Endothelial cell of umbilical vein (primary cell): Measurements from ENCODE around the gene MUC4. TPM values are rescaled to one million over a fixed set of nuclear protein-coding genes. Genes with fewer than 3 reads are reported as not detected.

Source experiments
- BruUV-seq: library from RNA; stranded (reverse); fragments of 400-500 nt; replicated peaks from 2 replicates; lab custom pipeline; 2021; lab: Mats Ljungman, UMichigan
- CTCF ChIA-PET: fragments of 300-600, 350-600 bp; sonication (Branson Sonifier 250); formaldehyde crosslinking; loops from one replicate; lab custom pipeline; 2021; ENCODE audit warnings: antibody characterized with exemption, inconsistent platforms; lab: Charles Lee
- POLR2A ChIA-PET: fragments of 300-600, 350-600 bp; sonication (Branson Sonifier 250); formaldehyde crosslinking; loops from one replicate; lab custom pipeline; 2021; ENCODE audit warnings: antibody characterized with exemption, inconsistent platforms; lab: Charles Lee
- DNase-seq: peaks from one replicate; pipeline ENCODE4 v3.0.0-alpha.2; 2011; ENCODE audit warnings: low read depth, low spot score
- FAIRE-seq: peaks from 2 replicates; lab custom pipeline; 2011; peaks lifted over from hg19 to GRCh38; lab: Jason Lieb, UNC
- H2AFZ ChIP-seq: 2 replicates; pipeline ENCODE4 v1.6.0; 2012; ENCODE audit warnings: low read depth, low read length, control low read depth, inconsistent platforms
- H3K27ac ChIP-seq: 2 replicates; pipeline ENCODE4 v1.5.1; 2011; ENCODE audit warnings: low read depth, mild to moderate bottlenecking, control low read depth, low read length, moderate library complexity; ENCODE audit not compliant: insufficient read depth
- H3K27me3 ChIP-seq, 2 experiments: 2 replicates each; pipeline versions ENCODE4 v1.6.0 to v1.6.1; 2011; ENCODE audit warnings: low read length in 2 of 2, mixed read lengths in 1 of 2; ENCODE audit not compliant: control insufficient read depth in 2 of 2, insufficient read depth in 2 of 2
- H3K36me3 ChIP-seq, 2 experiments: 2 replicates in 1 of 2; 3 replicates in 1 of 2; pipeline ENCODE4 v1.5.1; 2011; ENCODE audit warnings: low read length in 2 of 2, mild to moderate bottlenecking in 1 of 2, moderate library complexity in 1 of 2; ENCODE audit not compliant: control insufficient read depth in 2 of 2, insufficient read depth in 2 of 2; ENCODE audit errors: extremely low read depth in 1 of 2
- H3K4me1 ChIP-seq: 3 replicates; pipeline ENCODE4 v1.5.1; 2011; ENCODE audit warnings: mild to moderate bottlenecking, low read length; ENCODE audit not compliant: control insufficient read depth, insufficient read depth; ENCODE audit errors: extremely low read depth
- H3K4me2 ChIP-seq: 2 replicates; pipeline ENCODE4 v1.6.1; 2011; ENCODE audit warnings: low read length, control low read depth, mixed read lengths; ENCODE audit not compliant: insufficient read depth
- H3K4me3 ChIP-seq, 3 experiments: fragments of 200-600 bp in 1 of 3; sonication (generic), shearing (Covaris generic) in 1 of 3; replicated peaks in 1 of 3; 2 replicates each; pipeline ENCODE4 v1.5.1; 2011 to 2016; ENCODE audit warnings: control low read depth in 3 of 3, low read length in 3 of 3, mild to moderate bottlenecking in 2 of 3, inconsistent platforms in 1 of 3, low read depth in 1 of 3, moderate library complexity in 1 of 3; ENCODE audit not compliant: insufficient read depth in 1 of 3
- H3K79me2 ChIP-seq: 2 replicates; pipeline ENCODE4 v1.6.0; 2012; ENCODE audit warnings: low read length, inconsistent platforms; ENCODE audit not compliant: control insufficient read depth, insufficient read depth
- H3K9ac ChIP-seq: replicated peaks from 2 replicates; pipeline ENCODE3; 2011; ENCODE audit warnings: low read length, control low read depth; ENCODE audit not compliant: insufficient read depth; ENCODE audit errors: extremely low read depth
- H3K9me1 ChIP-seq: replicated peaks from 3 replicates; pipeline ENCODE4 v1.6.0; 2011; ENCODE audit warnings: mild to moderate bottlenecking, low read length; ENCODE audit not compliant: control insufficient read depth, insufficient read depth; ENCODE audit errors: extremely low read depth
- H3K9me3 ChIP-seq: replicated peaks from 2 replicates; pipeline ENCODE4 v1.5.1; 2012; ENCODE audit warnings: low read length, inconsistent platforms; ENCODE audit not compliant: control insufficient read depth, insufficient read depth
- H4K20me1 ChIP-seq: replicated peaks from 2 replicates; pipeline ENCODE3; 2011; ENCODE audit warnings: mild to moderate bottlenecking, low read length; ENCODE audit not compliant: control insufficient read depth, insufficient read depth; ENCODE audit errors: extremely low read depth
- CTCF ChIP-seq, 2 donors: IDR thresholded peaks; 1 replicate in 1 of 2; 2 replicates in 1 of 2; pipeline ENCODE4 v1.5.1; 2011; ENCODE audit warnings: low read length in 2 of 2, mild to moderate bottlenecking in 2 of 2, moderate library complexity in 2 of 2, control low read depth in 1 of 2, inconsistent platforms in 1 of 2, low read depth in 1 of 2; ENCODE audit not compliant: insufficient read depth in 1 of 2; ENCODE audit errors: extremely low read depth in 1 of 2
- EZH2 ChIP-seq: IDR thresholded peaks from 2 replicates; pipeline ENCODE4 v1.6.1; 2012; ENCODE audit warnings: borderline replicate concordance, low read depth, mild to moderate bottlenecking, moderate library complexity, low read length, inconsistent platforms; ENCODE audit not compliant: severe bottlenecking
- FOS ChIP-seq: IDR thresholded peaks from 2 replicates; pipeline ENCODE4 v1.6.1; 2011; ENCODE audit warnings: mild to moderate bottlenecking, low read length, moderate library complexity, borderline replicate concordance; ENCODE audit not compliant: insufficient read depth
- GATA2 ChIP-seq: IDR thresholded peaks from 2 replicates; pipeline ENCODE4 v1.7.0; 2011; ENCODE audit warnings: low read depth, mild to moderate bottlenecking, moderate library complexity, mixed read lengths, low read length; ENCODE audit not compliant: insufficient read length, insufficient read depth
- JUN ChIP-seq: IDR thresholded peaks from 2 replicates; pipeline ENCODE4 v1.6.1; 2011; ENCODE audit warnings: borderline replicate concordance, low read depth; ENCODE audit not compliant: insufficient read length, insufficient read depth
- MAX ChIP-seq: IDR thresholded peaks from 2 replicates; pipeline ENCODE4 v1.6.1; 2011; ENCODE audit not compliant: insufficient read depth, insufficient read length
- MYC ChIP-seq: IDR thresholded peaks from one replicate; pipeline ENCODE4 v1.6.1; 2011; ENCODE audit warnings: mild to moderate bottlenecking, low read depth, low read length
- POLR2A ChIP-seq: IDR thresholded peaks from 2 replicates; pipeline ENCODE4 v1.6.1; 2012; ENCODE audit warnings: low read depth, mild to moderate bottlenecking, control low read depth, low read length
- POLR2AphosphoS5 ChIP-seq: IDR thresholded peaks from 2 replicates; pipeline ENCODE4 v1.6.1; 2012; ENCODE audit warnings: low read depth, mild to moderate bottlenecking, control low read depth, low read length, moderate library complexity; ENCODE audit not compliant: insufficient read depth
- dilution Hi-C: fragments of 300-500 bp; cut with MboI; formaldehyde crosslinking; loops from one replicate; pipeline ENCODE4 v1.15.0; 2019; ENCODE audit warnings: low sequenced_read_pairs; ENCODE audit not compliant: extremely low pct_ligation_motif_present
- intact Hi-C: fragments of 100-400 bp; cut with micrococcal nuclease; formaldehyde crosslinking; loops from one replicate; pipeline ENCODE4 v1.10.0; 2022
- polyA plus RNA-seq, 4 experiments: library from polyadenylated mRNA; depleted of rRNA in 3 of 4; stranded (reverse) in 3 of 4; unstranded in 1 of 4; fragments of >200 nt; gene quantifications; 2 replicates each; pipeline versions ENCODE4 v1.2.1 to v1.2.3, GENCODE V29; 2011 to 2012; ENCODE audit warnings: missing spikeins in 1 of 4
- total RNA-seq: library from RNA; stranded (reverse); gene quantifications from 2 replicates; pipeline ENCODE4 v1.2.3, GENCODE V29; 2021

MUC4 gene
- total and polyA plus RNA-seq, 2 donors (not counting 3 experiments of a cell fraction or from before 2014, with no cell fraction given), result 0.04 TPM; not detected in 1

GRCh38 chr3:195768414-195768813 lies 43.3 kb downstream of the MUC4 start:
- ChIA-PET POLR2A (no interaction called here), CTCF (no interaction called here)
- no peak for TF ChIP-seq MYC
- no peak for TF ChIP-seq JUN
- no peak for TF ChIP-seq GATA2
- no peak for TF ChIP-seq EZH2
- no peak for TF ChIP-seq FOS
- TF ChIP-seq POLR2A, result no peak
- Histone ChIP-seq H3K4me1 (no peaks in the 10 kb centered on the region), H4K20me1 (no peaks in the 10 kb centered on the region), H3K79me2 (no peaks in the 10 kb centered on the region), H3K4me2 (no peak overlapping the region), H3K27me3 (peaks cover 0 to 3% of the 10 kb centered on the region in 2 experiments), H2AFZ (no peak overlapping the region), H3K27ac (no peak overlapping the region), H3K9ac (no peak overlapping the region), H3K36me3 (no peaks in the 10 kb centered on the region), H3K9me3 (no peaks in the 10 kb centered on the region), H3K4me3 (no peak overlapping the region), H3K9me1 (no peaks in the 10 kb centered on the region)
- BruUV-seq, result no TSS peak
- dilution Hi-C loops, result no loop called here
- DNase-seq (no peak), FAIRE-seq (no peak)
- intact Hi-C loops, result no loop called here

- FAIRE-seq, result no peak
- TF ChIP-seq POLR2AphosphoS5 (no peak), POLR2A (no peak), CTCF (IDR thresholded peaks at IDR 0.05; ENCODE audit: extremely low read depth in 1 of 2, insufficient read depth in 1 of 2, low read depth in 1 of 2, low read length in 2 of 2) (no peak), MAX (no peak), FOS (no peak), MYC (no peak), EZH2 (no peak), JUN (no peak), GATA2 (no peak)
Observed at GRCh38 chr3:195767792-195768191, 43.9 kb downstream of the MUC4 start.

More at GRCh38 chr3:195767792-195768191, 43.9 kb downstream of the MUC4 start:
- peaks cover 0 to 9% of the 10 kb centered on the region in 2 experiments for H3K27me3 ChIP-seq
- intact Hi-C loops, result no loop called here
- H3K79me2 ChIP-seq, result no peaks in the 10 kb centered on the region
- H3K9ac ChIP-seq, result no peak overlapping the region
- dilution Hi-C loops, result no loop called here
- no TSS peak for BruUV-seq
- no peak overlapping the region for H3K4me3 ChIP-seq
- no peak for DNase-seq
- no peak overlapping the region for H3K27ac ChIP-seq
- no peaks in the 10 kb centered on the region for H3K4me1 ChIP-seq
- H2AFZ ChIP-seq, result no peak overlapping the region
- POLR2A ChIA-PET, result no interaction called here
- H4K20me1 ChIP-seq, result no peaks in the 10 kb centered on the region
- H3K36me3 ChIP-seq, result no peaks in the 10 kb centered on the region
- CTCF ChIA-PET, result no interaction called here
- H3K9me1 ChIP-seq, result no peaks in the 10 kb centered on the region
- no peaks in the 10 kb centered on the region for H3K9me3 ChIP-seq
- no peak overlapping the region for H3K4me2 ChIP-seq
